Coronary artery (tissue), 2 donors: ENCODE results near the gene PLXDC1.
"Not testable (repeated sequence)": the region's sequence is repeated elsewhere in the genome, so short reads cannot be mapped to it uniquely, and the experiment has no call there.

Experiments used
- DNase-seq: peaks from one replicate; pipeline ENCODE4 v3.0.0-alpha.2; 2017; ENCODE audit warnings: low spot score
- H3K27ac ChIP-seq, 2 donors: fragments of 200-600 bp; sonication (generic); one replicate each; pipeline ENCODE4 v1.5.1; 2016 to 2019
- H3K4me3 ChIP-seq: fragments of 200-600 bp; sonication (generic); 2 replicates; pipeline ENCODE4 v1.5.1; 2016; ENCODE audit warnings: mild to moderate bottlenecking, moderate library complexity
- CTCF ChIP-seq: fragments of 200-600 bp; sonication (generic); IDR thresholded peaks from one replicate; pipeline ENCODE4 v1.5.1; 2019; ENCODE audit warnings: antibody characterized with exemption

PLXDC1 gene

GRCh38 chr17:39138431-39139160 lies 12.8 kb downstream of the PLXDC1 start:
- no peak for TF ChIP-seq CTCF
- Histone ChIP-seq H3K27ac (no peak overlapping the region), H3K4me3 (no peak overlapping the region)
- DNase-seq, result no peak

DNA sequence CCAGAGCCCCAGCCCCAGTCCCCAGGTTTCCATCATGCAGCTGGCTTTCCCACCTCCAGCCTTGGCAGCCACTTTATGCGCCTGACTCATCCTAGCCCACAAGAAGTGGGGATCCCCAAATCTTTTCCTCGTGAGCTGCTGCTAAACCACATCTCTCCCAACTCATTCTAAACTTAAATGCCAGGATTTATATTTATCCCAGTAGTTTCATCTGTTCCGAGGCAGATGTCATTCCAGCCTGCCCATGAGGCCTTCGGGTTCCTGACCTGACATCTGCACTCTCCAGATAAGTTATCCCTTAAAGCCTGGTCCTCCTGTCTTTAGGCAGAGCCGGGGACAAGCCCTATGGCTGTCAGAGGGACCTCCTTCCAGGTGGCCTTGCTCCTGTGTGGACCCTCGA lies 16.6 kb downstream of the PLXDC1 start:
- Histone ChIP-seq H3K4me3 (no peak overlapping the region), H3K27ac (no peak overlapping the region)
- no peak for TF ChIP-seq CTCF
- no peak for DNase-seq

GRCh38 chr17:39132192-39132610 lies 19.2 kb downstream of the PLXDC1 start:
- no peak for DNase-seq
- H3K27ac ChIP-seq, result peak overlapping the region in 1 of 2 donors; percentile 11
- TF ChIP-seq CTCF, result no peak
- H3K4me3 ChIP-seq, result no peak overlapping the region

DNA sequence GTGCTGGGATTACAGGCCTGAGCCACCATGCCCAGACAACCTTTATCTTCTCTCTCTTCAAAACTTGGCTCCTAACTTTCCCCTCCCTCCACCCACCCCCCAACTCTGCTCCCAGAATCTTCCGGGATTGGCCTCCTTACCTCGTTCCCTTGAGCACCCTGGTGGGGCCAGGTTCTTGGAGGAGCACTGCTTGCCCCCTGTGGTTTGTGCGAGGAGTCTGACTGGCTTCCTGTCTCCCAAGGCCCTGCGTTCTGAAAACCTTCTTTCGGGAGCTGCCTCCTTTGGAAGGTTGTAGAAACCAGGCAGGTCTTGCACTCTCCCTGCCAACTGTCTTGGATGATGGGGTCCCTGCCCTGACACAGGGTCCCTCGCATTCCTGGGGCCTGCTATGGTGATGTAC lies 19.8 kb downstream of the PLXDC1 start:
- no peak for TF ChIP-seq CTCF
- Histone ChIP-seq H3K4me3 (no peak overlapping the region), H3K27ac (no peak overlapping the region)
- no peak for DNase-seq

DNA sequence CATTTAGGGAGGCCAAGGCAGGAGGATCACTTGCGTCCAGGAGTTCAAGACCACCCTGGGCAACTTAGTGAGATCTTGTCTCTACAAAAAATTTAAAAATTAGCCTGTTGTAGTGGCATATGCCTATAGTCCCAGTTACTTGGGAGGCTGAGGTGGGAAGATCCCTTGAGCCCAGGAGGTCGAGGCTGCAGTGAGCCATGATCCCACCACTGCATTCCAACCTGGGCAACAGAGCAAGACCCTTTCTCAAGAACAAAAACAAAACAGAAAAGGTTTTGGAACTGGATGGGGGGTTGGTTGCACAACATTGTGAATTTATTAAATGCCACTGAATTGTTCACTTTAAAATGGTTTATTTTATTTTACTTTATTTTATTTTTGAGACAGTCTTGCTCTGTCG lies 21.2 kb downstream of the PLXDC1 start:
- no peak overlapping the region for H3K27ac ChIP-seq
- no peak for DNase-seq
- no peak for TF ChIP-seq CTCF
- H3K4me3 ChIP-seq, result no peak overlapping the region

DNA sequence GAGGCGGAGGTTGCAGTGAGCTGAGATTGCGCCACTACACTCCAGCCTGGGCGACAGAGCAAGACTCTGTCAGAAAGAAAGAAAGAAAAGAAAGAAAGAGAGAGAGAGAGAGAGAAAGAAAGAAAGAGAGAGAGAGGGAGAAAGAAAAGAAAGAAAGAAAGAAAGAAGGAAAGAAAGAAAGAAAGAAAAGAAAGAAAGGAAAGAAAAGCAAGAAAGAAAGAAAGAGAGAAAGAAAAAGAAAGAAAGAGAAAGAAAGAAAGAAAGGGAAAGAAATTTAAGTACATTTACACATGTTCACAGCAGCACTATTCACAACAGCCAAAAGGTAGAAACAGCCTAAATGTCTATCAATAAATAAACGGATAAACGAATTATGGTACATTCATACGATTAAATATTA lies 21.9 kb downstream of the PLXDC1 start:
- not testable (repeated sequence) for H3K4me3 ChIP-seq, H3K27ac ChIP-seq, DNase-seq

- no peak for TF ChIP-seq CTCF
- Histone ChIP-seq H3K4me3 (no peak overlapping the region), H3K27ac (no peak overlapping the region)
- no peak for DNase-seq
These were observed 25.0 kb downstream of the PLXDC1 start for GRCh38 chr17:39126436-39126835.
